OCI-LY3 (cell line): ENCODE results near the gene PIGC.

ENCODE experiments used
- CTCF ChIP-seq: fragments of 200-600, 300-600 bp; sonication (generic); IDR thresholded peaks from 2 replicates; pipeline ENCODE4 v1.5.1; 2014; ENCODE audit warnings: antibody characterized with exemption, low read length, low read depth
- EZH2phosphoT487 ChIP-seq: fragments of 200-600 bp; shearing (Covaris generic); IDR thresholded peaks from 2 replicates; pipeline ENCODE4 v1.6.1; 2018; ENCODE audit warnings: antibody characterized with exemption, mixed run types, low read depth

GRCh38 chr1:172431204-172431603 lies 12.7 kb downstream of the PIGC start:
- no peak for TF ChIP-seq CTCF
- no peak for TF ChIP-seq EZH2phosphoT487
